ENCODE measurements around the gene VWF.

DNA sequence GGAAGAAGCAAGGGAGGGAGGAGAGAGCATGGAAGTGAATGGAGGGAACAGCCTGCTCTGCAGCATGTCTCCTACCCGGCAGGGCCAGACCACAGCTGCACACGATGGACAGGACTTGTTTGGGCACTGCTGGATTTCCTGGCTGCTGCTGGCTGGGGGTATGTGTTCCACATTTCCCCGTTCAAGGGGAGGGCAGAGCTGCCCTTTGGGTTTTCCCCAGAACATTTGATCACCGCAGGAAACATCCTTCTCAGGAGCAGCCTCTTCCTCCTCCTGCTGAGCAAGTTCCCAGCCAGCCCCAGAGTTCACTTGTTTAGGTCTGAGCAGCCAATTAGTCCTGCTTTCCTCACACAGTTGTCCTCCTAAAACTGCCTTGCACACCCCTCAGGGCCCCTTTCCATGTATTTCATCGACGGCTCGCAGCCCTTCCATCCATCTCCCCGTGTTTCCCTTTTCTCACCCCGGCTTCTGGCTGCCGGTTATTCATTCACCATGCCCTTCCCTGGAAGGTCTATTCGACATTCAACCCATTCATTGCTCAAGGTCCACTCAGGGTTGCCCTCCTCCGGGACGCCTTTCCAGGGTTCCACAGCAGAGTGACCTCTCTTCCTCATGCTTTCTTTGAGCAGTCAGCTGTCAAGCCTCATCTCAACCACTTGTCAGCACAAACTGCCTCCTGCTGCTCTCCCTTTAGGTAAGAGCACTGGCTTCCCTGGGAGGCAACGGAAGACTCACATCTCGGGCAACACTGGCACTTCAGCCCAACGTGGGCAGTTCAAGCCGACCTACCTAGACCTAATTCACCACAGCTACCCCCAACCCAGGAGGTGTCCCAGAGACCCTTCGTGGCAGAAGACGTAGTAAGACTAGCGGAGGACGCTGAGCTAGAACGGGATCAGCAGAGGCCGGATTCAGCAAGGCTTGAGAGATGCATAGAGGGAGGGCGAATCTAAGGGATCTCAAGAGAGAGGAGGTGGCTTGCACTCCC lies 159.3 kb downstream of the VWF start:
- TF ChIP-seq, protein P1, sequence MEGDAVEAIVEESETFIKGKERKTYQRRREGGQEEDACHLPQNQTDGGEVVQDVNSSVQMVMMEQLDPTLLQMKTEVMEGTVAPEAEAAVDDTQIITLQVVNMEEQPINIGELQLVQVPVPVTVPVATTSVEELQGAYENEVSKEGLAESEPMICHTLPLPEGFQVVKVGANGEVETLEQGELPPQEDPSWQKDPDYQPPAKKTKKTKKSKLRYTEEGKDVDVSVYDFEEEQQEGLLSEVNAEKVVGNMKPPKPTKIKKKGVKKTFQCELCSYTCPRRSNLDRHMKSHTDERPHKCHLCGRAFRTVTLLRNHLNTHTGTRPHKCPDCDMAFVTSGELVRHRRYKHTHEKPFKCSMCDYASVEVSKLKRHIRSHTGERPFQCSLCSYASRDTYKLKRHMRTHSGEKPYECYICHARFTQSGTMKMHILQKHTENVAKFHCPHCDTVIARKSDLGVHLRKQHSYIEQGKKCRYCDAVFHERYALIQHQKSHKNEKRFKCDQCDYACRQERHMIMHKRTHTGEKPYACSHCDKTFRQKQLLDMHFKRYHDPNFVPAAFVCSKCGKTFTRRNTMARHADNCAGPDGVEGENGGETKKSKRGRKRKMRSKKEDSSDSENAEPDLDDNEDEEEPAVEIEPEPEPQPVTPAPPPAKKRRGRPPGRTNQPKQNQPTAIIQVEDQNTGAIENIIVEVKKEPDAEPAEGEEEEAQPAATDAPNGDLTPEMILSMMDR (IDR thresholded peaks at IDR 0.05; ENCODE audit: low read length), result no peak
- TF ChIP-seq EZH2 (IDR thresholded peaks at IDR 0.05; ENCODE audit: borderline replicate concordance, low read length), result no peak

Measured in OCI-LY1 (cell line).